ENCODE results near the gene INS. TPM values are rescaled to one million over a fixed set of nuclear protein-coding genes. Genes with fewer than 3 reads are reported as not detected.

INS gene
- total and polyA plus RNA-seq, 2 of the 13 experiments (the other 11 are each of a cell fraction or from before 2014, with no cell fraction given) = not detected

DNA sequence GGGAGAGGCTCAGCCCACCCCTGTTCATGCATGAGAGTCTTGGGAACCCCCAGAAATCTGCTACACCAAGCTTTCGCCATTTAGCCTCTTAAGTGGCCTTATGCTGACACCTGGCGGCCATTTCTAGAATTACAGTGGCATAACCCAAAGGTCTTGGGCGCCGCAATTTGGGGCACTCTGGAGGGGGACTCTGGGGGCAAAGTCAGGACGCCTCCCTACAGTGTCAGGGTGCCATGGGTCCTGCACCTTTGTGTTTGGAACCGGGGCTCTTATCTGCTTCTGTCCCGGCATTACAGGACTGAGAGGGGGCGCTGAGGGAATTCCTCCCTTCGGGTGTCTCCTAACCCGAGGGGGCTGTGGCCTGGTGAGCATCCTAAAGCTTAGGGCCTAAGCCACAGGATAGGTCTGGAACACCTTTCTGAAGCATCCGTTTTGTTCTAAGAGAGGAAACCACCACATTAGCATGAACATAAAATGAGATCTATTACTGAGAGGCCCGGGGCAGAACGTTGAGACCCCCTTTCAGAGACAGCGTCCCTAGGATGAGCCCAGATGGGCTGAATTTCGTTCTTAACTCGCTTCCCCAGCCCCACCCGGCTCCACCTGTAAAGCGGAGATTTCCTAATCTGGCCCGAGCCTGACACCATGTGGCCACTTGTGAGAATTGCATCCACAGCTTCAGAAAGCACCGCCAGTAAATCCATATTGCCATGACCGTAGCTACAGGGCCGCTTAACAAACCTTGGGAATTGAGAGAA, 9.3 kb downstream of the INS start (continued):
- no peak for TF ChIP-seq RFX1 (IDR thresholded peaks at IDR 0.05)
- no peak for TF ChIP-seq HES4 (CRISPR knock-in tag; IDR thresholded peaks at IDR 0.05; ENCODE audit: borderline replicate concordance)
- no peak for TF ChIP-seq REST (IDR thresholded peaks at IDR 0.05; ENCODE audit: borderline replicate concordance in 1 of 2, low read depth in 1 of 2, low read length in 2 of 2)
- TF ChIP-seq ZNF737 (CRISPR knock-in tag; IDR thresholded peaks at IDR 0.05; ENCODE audit: borderline replicate concordance) = no peak
- no peak for TF ChIP-seq SALL2 (CRISPR knock-in tag; IDR thresholded peaks at IDR 0.05)
- TF ChIP-seq ZBTB2 (CRISPR knock-in tag; IDR thresholded peaks at IDR 0.05; ENCODE audit: low read depth) = no peak
- TF ChIP-seq ZFP62 (CRISPR knock-in tag; IDR thresholded peaks at IDR 0.05) = no peak
- no peak for TF ChIP-seq MTF1 (CRISPR knock-in tag; IDR thresholded peaks at IDR 0.05)
- TF ChIP-seq IRF9 (CRISPR knock-in tag; IDR thresholded peaks at IDR 0.05; ENCODE audit: borderline replicate concordance) = peak; percentile 36; the same call in 1 of the 2 replicates
- peak; percentile 97 for TF ChIP-seq STAG1 (CRISPR knock-in tag; IDR thresholded peaks at IDR 0.05)
- no peak for TF ChIP-seq ZNF362 (CRISPR knock-in tag; IDR thresholded peaks at IDR 0.05; ENCODE audit: borderline replicate concordance)
- peak; percentile 33; the same call in 1 of the 2 replicates for TF ChIP-seq ZNF430 (CRISPR knock-in tag; IDR thresholded peaks at IDR 0.05)
- TF ChIP-seq, protein P1, sequence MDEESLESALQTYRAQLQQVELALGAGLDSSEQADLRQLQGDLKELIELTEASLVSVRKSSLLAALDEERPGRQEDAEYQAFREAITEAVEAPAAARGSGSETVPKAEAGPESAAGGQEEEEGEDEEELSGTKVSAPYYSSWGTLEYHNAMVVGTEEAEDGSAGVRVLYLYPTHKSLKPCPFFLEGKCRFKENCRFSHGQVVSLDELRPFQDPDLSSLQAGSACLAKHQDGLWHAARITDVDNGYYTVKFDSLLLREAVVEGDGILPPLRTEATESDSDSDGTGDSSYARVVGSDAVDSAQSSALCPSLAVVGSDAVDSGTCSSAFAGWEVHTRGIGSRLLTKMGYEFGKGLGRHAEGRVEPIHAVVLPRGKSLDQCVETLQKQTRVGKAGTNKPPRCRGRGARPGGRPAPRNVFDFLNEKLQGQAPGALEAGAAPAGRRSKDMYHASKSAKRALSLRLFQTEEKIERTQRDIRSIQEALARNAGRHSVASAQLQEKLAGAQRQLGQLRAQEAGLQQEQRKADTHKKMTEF (CRISPR knock-in tag; IDR thresholded peaks at IDR 0.05) = no peak
- TF ChIP-seq, protein P2, sequence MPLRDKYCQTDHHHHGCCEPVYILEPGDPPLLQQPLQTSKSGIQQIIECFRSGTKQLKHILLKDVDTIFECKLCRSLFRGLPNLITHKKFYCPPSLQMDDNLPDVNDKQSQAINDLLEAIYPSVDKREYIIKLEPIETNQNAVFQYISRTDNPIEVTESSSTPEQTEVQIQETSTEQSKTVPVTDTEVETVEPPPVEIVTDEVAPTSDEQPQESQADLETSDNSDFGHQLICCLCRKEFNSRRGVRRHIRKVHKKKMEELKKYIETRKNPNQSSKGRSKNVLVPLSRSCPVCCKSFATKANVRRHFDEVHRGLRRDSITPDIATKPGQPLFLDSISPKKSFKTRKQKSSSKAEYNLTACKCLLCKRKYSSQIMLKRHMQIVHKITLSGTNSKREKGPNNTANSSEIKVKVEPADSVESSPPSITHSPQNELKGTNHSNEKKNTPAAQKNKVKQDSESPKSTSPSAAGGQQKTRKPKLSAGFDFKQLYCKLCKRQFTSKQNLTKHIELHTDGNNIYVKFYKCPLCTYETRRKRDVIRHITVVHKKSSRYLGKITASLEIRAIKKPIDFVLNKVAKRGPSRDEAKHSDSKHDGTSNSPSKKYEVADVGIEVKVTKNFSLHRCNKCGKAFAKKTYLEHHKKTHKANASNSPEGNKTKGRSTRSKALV (CRISPR knock-in tag; IDR thresholded peaks at IDR 0.05) = peak; percentile 70; the same call in 1 of the 2 replicates
- TF ChIP-seq JARID2 (CRISPR knock-in tag; IDR thresholded peaks at IDR 0.05; ENCODE audit: insufficient replicate concordance) = no peak

All from HepG2 (cell line).